Stimulated activated CD4-positive, alpha-beta T cell treated with anti-CD3 and anti-CD28 coated beads, TNF-alpha, amount 100 ng/mL, for 4 hours (primary cell): ENCODE results near the gene MYH13.

Experiments used
- DNase-seq, 3 experiments: peaks; one replicate each; pipeline ENCODE4 v3.0.0-alpha.2; 2020; ENCODE audit warnings: low read depth in 3 of 3

The MYH13 gene

DNA sequence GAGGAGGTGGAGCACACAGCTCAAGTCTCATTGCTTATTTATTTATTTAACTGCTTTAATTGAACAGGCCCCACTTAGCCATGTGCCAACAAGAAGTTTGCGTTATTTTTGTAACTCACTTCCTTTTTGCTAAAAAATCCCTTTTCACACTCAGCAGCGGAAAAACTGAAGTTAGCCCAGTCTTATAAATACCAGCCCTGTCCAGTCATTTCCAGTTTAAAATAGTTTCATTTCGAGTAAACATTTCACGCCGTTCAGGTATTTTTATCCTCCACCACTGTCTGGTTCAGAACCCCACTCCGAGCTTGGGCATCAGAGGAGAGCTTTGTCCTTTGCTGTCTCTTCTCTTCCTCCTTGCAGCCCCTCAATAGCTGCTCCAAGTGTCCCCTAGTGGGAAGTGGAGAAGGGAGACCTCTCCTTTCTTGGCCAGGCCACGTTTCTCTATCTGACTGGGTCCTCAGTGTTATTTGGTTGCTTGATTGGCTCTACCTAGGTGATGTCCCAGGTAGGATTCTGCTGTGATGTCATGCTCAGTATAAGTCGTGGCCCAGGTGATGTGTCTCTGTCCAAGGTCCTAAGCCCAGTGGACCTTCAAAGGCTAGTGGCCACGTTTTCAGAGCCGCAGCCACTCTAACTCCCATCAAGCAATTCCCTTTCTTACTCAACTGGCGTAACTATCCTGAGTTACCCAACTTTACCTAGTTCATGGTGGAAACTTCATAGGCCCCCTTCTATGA, 121.4 kb downstream of the MYH13 start:
- DNase-seq = no peak
